SU-DHL-6 (cell line): ENCODE measurements around the gene PTPRK.

ENCODE experiments used
- EZH2phosphoT487 ChIP-seq: fragments of 200-600 bp; sonication (generic), shearing (Covaris generic); conservative IDR thresholded peaks from 2 replicates; pipeline ENCODE4 v1.6.1; 2018; ENCODE audit warnings: mild to moderate bottlenecking, antibody characterized with exemption, low read length, moderate library complexity, mixed read lengths
- TF ChIP-seq, protein P1 (sequence below): fragments of 200-600 bp; sonication (generic); IDR thresholded peaks from one replicate; pipeline ENCODE4 v1.5.1; 2017; ENCODE audit warnings: antibody characterized with exemption, mild to moderate bottlenecking, low read length, moderate library complexity; ENCODE audit not compliant: insufficient read depth, poor library complexity, severe bottlenecking

DNA sequence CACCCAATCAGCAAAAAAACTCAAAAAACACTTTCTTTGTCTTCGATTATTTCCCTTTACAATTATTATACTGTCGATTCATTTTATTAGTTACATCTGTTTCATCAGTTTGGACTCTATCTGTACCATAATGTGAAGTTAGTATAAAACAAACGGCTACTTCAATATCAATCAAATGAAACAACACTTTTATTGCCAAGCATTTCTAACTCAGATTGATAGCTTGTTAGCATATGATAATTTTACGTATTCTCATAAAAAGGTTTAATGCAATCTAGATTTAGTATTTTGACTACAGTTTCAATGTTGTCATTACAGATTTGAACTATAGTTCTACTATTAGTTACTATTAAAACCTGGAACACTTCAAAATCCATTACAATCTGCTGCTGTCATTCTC lies 149.3 kb downstream of the PTPRK start:
- TF ChIP-seq EZH2phosphoT487, result no peak
- TF ChIP-seq, protein P1, sequence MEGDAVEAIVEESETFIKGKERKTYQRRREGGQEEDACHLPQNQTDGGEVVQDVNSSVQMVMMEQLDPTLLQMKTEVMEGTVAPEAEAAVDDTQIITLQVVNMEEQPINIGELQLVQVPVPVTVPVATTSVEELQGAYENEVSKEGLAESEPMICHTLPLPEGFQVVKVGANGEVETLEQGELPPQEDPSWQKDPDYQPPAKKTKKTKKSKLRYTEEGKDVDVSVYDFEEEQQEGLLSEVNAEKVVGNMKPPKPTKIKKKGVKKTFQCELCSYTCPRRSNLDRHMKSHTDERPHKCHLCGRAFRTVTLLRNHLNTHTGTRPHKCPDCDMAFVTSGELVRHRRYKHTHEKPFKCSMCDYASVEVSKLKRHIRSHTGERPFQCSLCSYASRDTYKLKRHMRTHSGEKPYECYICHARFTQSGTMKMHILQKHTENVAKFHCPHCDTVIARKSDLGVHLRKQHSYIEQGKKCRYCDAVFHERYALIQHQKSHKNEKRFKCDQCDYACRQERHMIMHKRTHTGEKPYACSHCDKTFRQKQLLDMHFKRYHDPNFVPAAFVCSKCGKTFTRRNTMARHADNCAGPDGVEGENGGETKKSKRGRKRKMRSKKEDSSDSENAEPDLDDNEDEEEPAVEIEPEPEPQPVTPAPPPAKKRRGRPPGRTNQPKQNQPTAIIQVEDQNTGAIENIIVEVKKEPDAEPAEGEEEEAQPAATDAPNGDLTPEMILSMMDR, result no peak
